ENCODE data around the gene BICC1.

DNA sequence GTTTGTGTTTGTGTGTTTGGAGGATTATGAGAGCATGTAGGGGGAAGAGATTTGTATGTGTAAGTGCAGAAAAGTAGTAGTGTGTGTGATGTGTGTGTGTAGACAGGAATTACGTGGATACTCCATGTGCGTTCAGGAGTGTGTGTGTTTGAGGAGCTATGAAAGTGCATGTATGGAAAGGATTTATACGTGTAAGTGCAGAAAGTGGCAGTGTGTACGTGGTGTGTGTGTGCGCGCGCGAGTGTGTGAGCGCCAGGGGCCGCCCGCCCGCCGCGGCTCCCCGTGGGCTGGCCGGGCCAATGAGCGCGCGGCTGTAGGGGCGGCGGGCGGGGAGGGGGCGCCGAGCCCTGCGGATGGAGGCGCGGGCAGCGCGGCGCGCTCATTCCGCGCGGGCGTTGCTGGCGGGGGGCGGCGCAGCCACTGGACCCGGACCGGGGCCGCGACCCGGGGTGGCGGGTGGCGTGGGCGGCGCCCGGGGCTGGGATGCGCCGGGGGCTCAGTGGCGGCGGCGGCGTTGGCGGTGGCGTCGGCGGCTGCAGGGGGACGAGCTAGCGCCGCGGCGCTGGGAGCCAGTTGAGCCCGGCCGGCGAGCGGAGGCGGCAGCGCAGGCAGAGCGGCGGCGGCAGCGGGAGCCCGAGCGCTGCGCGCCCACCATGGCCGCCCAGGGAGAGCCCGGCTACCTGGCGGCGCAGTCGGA lies at the start of gene BICC1:
- TF ChIP-seq EP300 (IDR thresholded peaks at IDR 0.05; ENCODE audit: low read depth) (no peak), POLR2A (IDR thresholded peaks at IDR 0.05) (no peak)
- TF ChIP-seq, protein P1, sequence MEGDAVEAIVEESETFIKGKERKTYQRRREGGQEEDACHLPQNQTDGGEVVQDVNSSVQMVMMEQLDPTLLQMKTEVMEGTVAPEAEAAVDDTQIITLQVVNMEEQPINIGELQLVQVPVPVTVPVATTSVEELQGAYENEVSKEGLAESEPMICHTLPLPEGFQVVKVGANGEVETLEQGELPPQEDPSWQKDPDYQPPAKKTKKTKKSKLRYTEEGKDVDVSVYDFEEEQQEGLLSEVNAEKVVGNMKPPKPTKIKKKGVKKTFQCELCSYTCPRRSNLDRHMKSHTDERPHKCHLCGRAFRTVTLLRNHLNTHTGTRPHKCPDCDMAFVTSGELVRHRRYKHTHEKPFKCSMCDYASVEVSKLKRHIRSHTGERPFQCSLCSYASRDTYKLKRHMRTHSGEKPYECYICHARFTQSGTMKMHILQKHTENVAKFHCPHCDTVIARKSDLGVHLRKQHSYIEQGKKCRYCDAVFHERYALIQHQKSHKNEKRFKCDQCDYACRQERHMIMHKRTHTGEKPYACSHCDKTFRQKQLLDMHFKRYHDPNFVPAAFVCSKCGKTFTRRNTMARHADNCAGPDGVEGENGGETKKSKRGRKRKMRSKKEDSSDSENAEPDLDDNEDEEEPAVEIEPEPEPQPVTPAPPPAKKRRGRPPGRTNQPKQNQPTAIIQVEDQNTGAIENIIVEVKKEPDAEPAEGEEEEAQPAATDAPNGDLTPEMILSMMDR (IDR thresholded peaks at IDR 0.05), result no peak
